Endothelial cell of umbilical vein (primary cell): ENCODE data around the gene ARHGAP18. TPM values are rescaled to one million over a fixed set of nuclear protein-coding genes. Genes with fewer than 3 reads are reported as not detected.

ENCODE experiments used
- BruUV-seq: library from RNA; stranded (reverse); fragments of 400-500 nt; replicated peaks from 2 replicates; lab custom pipeline; 2021; lab: Mats Ljungman, UMichigan
- CTCF ChIA-PET: fragments of 300-600, 350-600 bp; sonication (Branson Sonifier 250); formaldehyde crosslinking; loops from one replicate; lab custom pipeline; 2021; ENCODE audit warnings: antibody characterized with exemption, inconsistent platforms; lab: Charles Lee
- POLR2A ChIA-PET: fragments of 300-600, 350-600 bp; sonication (Branson Sonifier 250); formaldehyde crosslinking; loops from one replicate; lab custom pipeline; 2021; ENCODE audit warnings: antibody characterized with exemption, inconsistent platforms; lab: Charles Lee
- DNase-seq: peaks from one replicate; pipeline ENCODE4 v3.0.0-alpha.2; 2011; ENCODE audit warnings: low read depth, low spot score
- FAIRE-seq: peaks from 2 replicates; lab custom pipeline; 2011; peaks lifted over from hg19 to GRCh38; lab: Jason Lieb, UNC
- H2AFZ ChIP-seq: 2 replicates; pipeline ENCODE4 v1.6.0; 2012; ENCODE audit warnings: low read depth, low read length, control low read depth, inconsistent platforms
- H3K27ac ChIP-seq: 2 replicates; pipeline ENCODE4 v1.5.1; 2011; ENCODE audit warnings: low read depth, mild to moderate bottlenecking, control low read depth, low read length, moderate library complexity; ENCODE audit not compliant: insufficient read depth
- H3K27me3 ChIP-seq, 2 experiments: 2 replicates each; pipeline versions ENCODE4 v1.6.0 to v1.6.1; 2011; ENCODE audit warnings: low read length in 2 of 2, mixed read lengths in 1 of 2; ENCODE audit not compliant: control insufficient read depth in 2 of 2, insufficient read depth in 2 of 2
- H3K36me3 ChIP-seq, 2 experiments: 2 replicates in 1 of 2; 3 replicates in 1 of 2; pipeline ENCODE4 v1.5.1; 2011; ENCODE audit warnings: low read length in 2 of 2, mild to moderate bottlenecking in 1 of 2, moderate library complexity in 1 of 2; ENCODE audit not compliant: control insufficient read depth in 2 of 2, insufficient read depth in 2 of 2; ENCODE audit errors: extremely low read depth in 1 of 2
- H3K4me1 ChIP-seq: 3 replicates; pipeline ENCODE4 v1.5.1; 2011; ENCODE audit warnings: mild to moderate bottlenecking, low read length; ENCODE audit not compliant: control insufficient read depth, insufficient read depth; ENCODE audit errors: extremely low read depth
- H3K4me2 ChIP-seq: 2 replicates; pipeline ENCODE4 v1.6.1; 2011; ENCODE audit warnings: low read length, control low read depth, mixed read lengths; ENCODE audit not compliant: insufficient read depth
- H3K4me3 ChIP-seq, 3 experiments: fragments of 200-600 bp in 1 of 3; sonication (generic), shearing (Covaris generic) in 1 of 3; replicated peaks in 1 of 3; 2 replicates each; pipeline ENCODE4 v1.5.1; 2011 to 2016; ENCODE audit warnings: control low read depth in 3 of 3, low read length in 3 of 3, mild to moderate bottlenecking in 2 of 3, inconsistent platforms in 1 of 3, low read depth in 1 of 3, moderate library complexity in 1 of 3; ENCODE audit not compliant: insufficient read depth in 1 of 3
- H3K79me2 ChIP-seq: 2 replicates; pipeline ENCODE4 v1.6.0; 2012; ENCODE audit warnings: low read length, inconsistent platforms; ENCODE audit not compliant: control insufficient read depth, insufficient read depth
- H3K9ac ChIP-seq: replicated peaks from 2 replicates; pipeline ENCODE3; 2011; ENCODE audit warnings: low read length, control low read depth; ENCODE audit not compliant: insufficient read depth; ENCODE audit errors: extremely low read depth
- H3K9me1 ChIP-seq: replicated peaks from 3 replicates; pipeline ENCODE4 v1.6.0; 2011; ENCODE audit warnings: mild to moderate bottlenecking, low read length; ENCODE audit not compliant: control insufficient read depth, insufficient read depth; ENCODE audit errors: extremely low read depth
- H3K9me3 ChIP-seq: replicated peaks from 2 replicates; pipeline ENCODE4 v1.5.1; 2012; ENCODE audit warnings: low read length, inconsistent platforms; ENCODE audit not compliant: control insufficient read depth, insufficient read depth
- H4K20me1 ChIP-seq: replicated peaks from 2 replicates; pipeline ENCODE3; 2011; ENCODE audit warnings: mild to moderate bottlenecking, low read length; ENCODE audit not compliant: control insufficient read depth, insufficient read depth; ENCODE audit errors: extremely low read depth
- EZH2 ChIP-seq: IDR thresholded peaks from 2 replicates; pipeline ENCODE4 v1.6.1; 2012; ENCODE audit warnings: borderline replicate concordance, low read depth, mild to moderate bottlenecking, moderate library complexity, low read length, inconsistent platforms; ENCODE audit not compliant: severe bottlenecking
- FOS ChIP-seq: IDR thresholded peaks from 2 replicates; pipeline ENCODE4 v1.6.1; 2011; ENCODE audit warnings: mild to moderate bottlenecking, low read length, moderate library complexity, borderline replicate concordance; ENCODE audit not compliant: insufficient read depth
- GATA2 ChIP-seq: IDR thresholded peaks from 2 replicates; pipeline ENCODE4 v1.7.0; 2011; ENCODE audit warnings: low read depth, mild to moderate bottlenecking, moderate library complexity, mixed read lengths, low read length; ENCODE audit not compliant: insufficient read length, insufficient read depth
- JUN ChIP-seq: IDR thresholded peaks from 2 replicates; pipeline ENCODE4 v1.6.1; 2011; ENCODE audit warnings: borderline replicate concordance, low read depth; ENCODE audit not compliant: insufficient read length, insufficient read depth
- MYC ChIP-seq: IDR thresholded peaks from one replicate; pipeline ENCODE4 v1.6.1; 2011; ENCODE audit warnings: mild to moderate bottlenecking, low read depth, low read length
- POLR2A ChIP-seq: IDR thresholded peaks from 2 replicates; pipeline ENCODE4 v1.6.1; 2012; ENCODE audit warnings: low read depth, mild to moderate bottlenecking, control low read depth, low read length
- POLR2AphosphoS5 ChIP-seq: IDR thresholded peaks from 2 replicates; pipeline ENCODE4 v1.6.1; 2012; ENCODE audit warnings: low read depth, mild to moderate bottlenecking, control low read depth, low read length, moderate library complexity; ENCODE audit not compliant: insufficient read depth
- dilution Hi-C: fragments of 300-500 bp; cut with MboI; formaldehyde crosslinking; loops from one replicate; pipeline ENCODE4 v1.15.0; 2019; ENCODE audit warnings: low sequenced_read_pairs; ENCODE audit not compliant: extremely low pct_ligation_motif_present
- intact Hi-C: fragments of 100-400 bp; cut with micrococcal nuclease; formaldehyde crosslinking; loops from one replicate; pipeline ENCODE4 v1.10.0; 2022
- polyA plus RNA-seq, 4 experiments: library from polyadenylated mRNA; depleted of rRNA in 3 of 4; stranded (reverse) in 3 of 4; unstranded in 1 of 4; fragments of >200 nt; gene quantifications; 2 replicates each; pipeline versions ENCODE4 v1.2.1 to v1.2.3, GENCODE V29; 2011 to 2012; ENCODE audit warnings: missing spikeins in 1 of 4
- total RNA-seq: library from RNA; stranded (reverse); gene quantifications from 2 replicates; pipeline ENCODE4 v1.2.3, GENCODE V29; 2021
- TF ChIP-seq, protein P1 (sequence below): IDR thresholded peaks from 2 replicates; pipeline ENCODE4 v1.6.1; 2011; ENCODE audit not compliant: insufficient read depth, insufficient read length
- TF ChIP-seq, protein P2 (sequence below), 2 donors: IDR thresholded peaks; 1 replicate in 1 of 2; 2 replicates in 1 of 2; pipeline ENCODE4 v1.5.1; 2011; ENCODE audit warnings: low read length in 2 of 2, mild to moderate bottlenecking in 2 of 2, moderate library complexity in 2 of 2, control low read depth in 1 of 2, inconsistent platforms in 1 of 2, low read depth in 1 of 2; ENCODE audit not compliant: insufficient read depth in 1 of 2; ENCODE audit errors: extremely low read depth in 1 of 2

ARHGAP18 gene
- total and polyA plus RNA-seq, 2 donors (not counting 3 experiments of a cell fraction or from before 2014, with no cell fraction given) = 13.1 to 86.1 TPM

DNA sequence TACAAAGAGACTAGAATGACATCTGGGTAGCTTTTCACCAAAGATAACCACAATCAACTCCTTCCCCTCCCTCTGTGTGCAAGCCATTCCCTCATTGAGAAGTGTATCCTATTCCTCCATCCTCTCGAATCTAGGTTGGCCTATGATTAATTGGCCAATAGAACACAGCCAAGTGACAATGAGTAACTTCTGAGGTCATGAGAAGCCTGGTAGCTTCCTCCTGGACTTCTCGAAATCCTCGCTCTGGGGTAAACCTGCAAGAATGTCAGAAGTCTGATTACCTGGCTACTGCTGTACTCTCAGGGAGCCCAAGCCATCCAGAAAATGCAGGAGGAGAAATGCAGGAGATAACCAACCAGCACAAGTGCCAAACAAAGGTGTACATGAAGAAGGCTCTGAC is 13.1 kb downstream of the ARHGAP18 start:
- H3K4me2 ChIP-seq = no peak overlapping the region
- peaks cover 5% of the 10 kb centered on the region for H4K20me1 ChIP-seq
- no peak for FAIRE-seq
- TF ChIP-seq POLR2AphosphoS5 (no peak), MYC (no peak), JUN (no peak), EZH2 (no peak), GATA2 (no peak), FOS (no peak), POLR2A (no peak)
- TF ChIP-seq, protein P1, sequence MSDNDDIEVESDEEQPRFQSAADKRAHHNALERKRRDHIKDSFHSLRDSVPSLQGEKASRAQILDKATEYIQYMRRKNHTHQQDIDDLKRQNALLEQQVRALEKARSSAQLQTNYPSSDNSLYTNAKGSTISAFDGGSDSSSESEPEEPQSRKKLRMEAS = no peak
- TF ChIP-seq, protein P2, sequence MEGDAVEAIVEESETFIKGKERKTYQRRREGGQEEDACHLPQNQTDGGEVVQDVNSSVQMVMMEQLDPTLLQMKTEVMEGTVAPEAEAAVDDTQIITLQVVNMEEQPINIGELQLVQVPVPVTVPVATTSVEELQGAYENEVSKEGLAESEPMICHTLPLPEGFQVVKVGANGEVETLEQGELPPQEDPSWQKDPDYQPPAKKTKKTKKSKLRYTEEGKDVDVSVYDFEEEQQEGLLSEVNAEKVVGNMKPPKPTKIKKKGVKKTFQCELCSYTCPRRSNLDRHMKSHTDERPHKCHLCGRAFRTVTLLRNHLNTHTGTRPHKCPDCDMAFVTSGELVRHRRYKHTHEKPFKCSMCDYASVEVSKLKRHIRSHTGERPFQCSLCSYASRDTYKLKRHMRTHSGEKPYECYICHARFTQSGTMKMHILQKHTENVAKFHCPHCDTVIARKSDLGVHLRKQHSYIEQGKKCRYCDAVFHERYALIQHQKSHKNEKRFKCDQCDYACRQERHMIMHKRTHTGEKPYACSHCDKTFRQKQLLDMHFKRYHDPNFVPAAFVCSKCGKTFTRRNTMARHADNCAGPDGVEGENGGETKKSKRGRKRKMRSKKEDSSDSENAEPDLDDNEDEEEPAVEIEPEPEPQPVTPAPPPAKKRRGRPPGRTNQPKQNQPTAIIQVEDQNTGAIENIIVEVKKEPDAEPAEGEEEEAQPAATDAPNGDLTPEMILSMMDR (IDR thresholded peaks at IDR 0.05; ENCODE audit: extremely low read depth in 1 of 2, insufficient read depth in 1 of 2, low read depth in 1 of 2, low read length in 2 of 2) = no peak
- ChIA-PET POLR2A (no interaction called here), CTCF (interaction anchor here (1.3 to 2.0 kb wide), 3 partner anchors 8 to 99 kb away, joined by 4 to 10 read pairs (median 5); no protein-coding TSS in a partner anchor)
- no peak for DNase-seq
- H3K9me3 ChIP-seq = no peaks in the 10 kb centered on the region
- H3K4me1 ChIP-seq = peaks cover 47% of the 10 kb centered on the region
- peaks cover 0 to 12% of the 10 kb centered on the region in 2 experiments for H3K36me3 ChIP-seq
- H3K79me2 ChIP-seq = peaks cover 86% of the 10 kb centered on the region
- H3K4me3 ChIP-seq = no peak overlapping the region
- dilution Hi-C loops (no loop called here), intact Hi-C loops (no loop called here)
- no peak overlapping the region for H3K27ac ChIP-seq
- H3K9ac ChIP-seq = no peak overlapping the region
- H2AFZ ChIP-seq = no peak overlapping the region
- H3K27me3 ChIP-seq = no peaks in the 10 kb centered on the region
- no TSS peak for BruUV-seq
- H3K9me1 ChIP-seq = no peaks in the 10 kb centered on the region
